ENCODE results near the gene GTPBP2.

Gene GTPBP2

DNA sequence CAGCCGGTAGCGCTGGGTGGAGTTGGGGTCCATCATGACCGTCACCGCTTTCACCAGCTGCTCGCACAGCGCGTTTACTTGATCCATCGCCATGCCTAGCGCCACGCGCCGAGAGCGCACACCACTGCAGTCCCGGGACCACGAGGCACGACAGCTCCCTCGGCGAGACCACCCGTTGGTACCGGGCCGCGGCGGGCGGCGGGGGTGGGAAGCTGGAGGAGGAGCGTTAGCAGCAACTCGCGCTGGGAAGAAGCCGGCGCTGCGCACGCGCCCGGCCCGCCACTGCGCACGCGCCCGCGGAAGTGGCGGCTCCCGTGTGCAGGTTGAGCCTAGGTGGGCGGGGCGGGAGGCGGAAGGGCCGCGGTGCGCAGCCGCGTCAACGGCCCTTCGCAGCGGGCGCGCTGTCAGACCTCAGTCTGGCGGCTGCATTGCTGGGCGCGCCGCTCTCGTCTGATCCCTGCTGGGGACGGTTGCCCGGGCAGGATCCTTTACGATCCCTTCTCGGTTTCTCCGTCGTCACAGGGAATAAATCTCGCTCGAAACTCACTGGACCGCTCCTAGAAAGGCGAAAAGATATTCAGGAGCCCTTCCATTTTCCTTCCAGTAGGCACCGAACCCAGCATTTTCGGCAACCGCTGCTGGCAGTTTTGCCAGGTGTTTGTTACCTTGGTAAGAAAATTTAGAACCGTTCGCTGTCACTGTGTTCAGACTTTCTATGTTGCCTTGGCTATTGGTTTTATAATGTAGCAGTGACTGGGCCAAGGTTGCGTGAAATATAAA is 53.1 kb downstream of the GTPBP2 start, which contains the start of the genes POLH and XPO5:
Gene POLH (plus strand): TSS at position 414 of the 780 bp plus-strand sequence. CDS start 6,135 bp downstream, outside the sequence.
Gene XPO5 (minus strand): TSS at position 267 of the 780 bp plus-strand sequence. CDS start 174 bp downstream, at position 93.
- DNase-seq = peak; percentile 85 to 95 (median 89)

DNA sequence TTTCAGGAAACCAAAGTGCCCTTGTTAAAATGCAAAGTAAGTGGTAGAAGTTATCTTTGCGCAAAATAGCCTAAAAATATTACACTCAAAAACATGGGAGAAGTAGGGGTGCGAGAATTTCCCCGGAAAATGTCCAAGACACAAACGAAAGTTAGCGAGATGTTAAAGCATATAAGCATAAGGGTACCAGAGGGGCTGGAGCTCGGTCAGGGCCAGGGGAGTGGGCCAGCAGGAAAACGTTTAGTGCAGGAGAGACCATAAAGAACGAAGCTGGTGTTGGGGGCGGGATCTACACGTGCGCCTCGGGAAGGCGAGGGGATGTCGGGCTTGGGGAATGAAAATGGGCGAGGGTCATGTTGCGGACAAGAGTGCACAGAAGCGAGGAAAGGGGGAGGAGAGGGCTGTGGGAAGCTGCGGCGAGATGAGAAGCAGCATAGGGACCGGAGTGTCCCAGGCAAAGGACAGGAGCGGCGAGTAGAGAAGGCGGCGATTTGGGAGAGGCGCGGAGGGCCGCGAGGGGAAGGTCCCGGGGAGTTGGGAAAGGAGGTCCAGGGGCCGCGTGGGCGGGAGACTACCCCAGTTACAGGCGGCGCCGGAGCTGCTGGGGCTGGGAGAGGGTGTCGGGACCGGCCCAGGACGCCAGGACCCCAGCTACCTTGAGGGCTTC is 53.8 kb downstream of the GTPBP2 start:
- peak in 1 of 5 experiments; percentile 11 for DNase-seq

DNA sequence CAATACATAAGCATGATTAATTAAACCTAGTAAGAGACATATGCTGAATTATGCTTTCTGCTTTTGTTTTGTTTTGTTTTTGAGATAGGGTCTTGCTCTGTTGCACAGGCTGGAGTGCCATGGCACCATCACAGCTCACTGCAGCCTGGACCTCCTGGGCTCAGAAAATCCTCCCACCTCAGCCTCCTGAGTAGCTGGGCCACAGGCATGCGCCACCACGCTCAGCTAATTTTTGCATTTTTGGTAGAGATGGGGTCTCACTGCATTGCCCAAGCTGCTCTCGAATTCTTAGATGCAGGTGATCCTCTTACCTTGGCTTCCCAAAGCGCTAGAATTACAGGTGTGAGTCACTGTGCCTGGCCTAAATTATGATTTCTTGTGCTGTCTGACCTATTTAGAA is 57.0 kb downstream of the GTPBP2 start:
- no peak for DNase-seq

DNA sequence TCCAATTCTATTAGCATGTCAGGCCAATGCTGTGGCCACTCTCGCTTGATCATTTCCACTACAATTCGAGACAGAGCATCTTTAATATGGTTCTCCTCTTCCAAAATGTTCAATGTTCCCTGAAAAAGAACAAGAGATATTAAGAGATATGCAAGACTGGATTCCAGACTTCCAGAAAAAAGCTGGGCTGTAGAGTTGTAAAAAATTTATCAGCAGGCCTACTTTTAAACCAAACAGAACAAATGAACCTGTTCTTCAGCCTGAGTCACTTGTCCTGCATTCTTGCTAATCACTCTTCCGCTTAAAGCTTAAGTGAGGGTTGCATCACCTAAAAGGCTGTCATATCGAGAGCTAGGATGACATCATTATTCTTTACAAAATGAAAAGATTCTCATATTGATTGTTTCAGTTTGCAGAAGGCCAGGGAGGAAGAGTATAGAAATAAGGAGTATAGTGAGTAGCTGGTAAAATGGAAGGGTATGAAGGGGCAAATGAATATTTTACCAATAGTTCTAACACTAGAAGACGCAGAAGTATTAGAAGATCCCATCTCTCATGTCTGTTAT is 58.1 kb downstream of the GTPBP2 start:
- DNase-seq = peak in 1 of 5 experiments; percentile 84
